ENCODE results near the gene C9orf85.
"Not testable (repeated sequence)": the region's sequence is repeated elsewhere in the genome, so short reads cannot be mapped to it uniquely, and the experiment has no call there.

The C9orf85 gene

GRCh38 chr9:71941998-71942567 is 30.6 kb downstream of the C9orf85 start:
- DNase-seq (ENCODE audit: low read depth): no peak

- no peak for DNase-seq (ENCODE audit: low read depth)
Measured at GRCh38 chr9:71944754-71945375, 33.4 kb downstream of the C9orf85 start.

- not testable (repeated sequence) for DNase-seq (ENCODE audit: low read depth)
Measured at GRCh38 chr9:71954652-71955051, 43.2 kb downstream of the C9orf85 start.

DNA sequence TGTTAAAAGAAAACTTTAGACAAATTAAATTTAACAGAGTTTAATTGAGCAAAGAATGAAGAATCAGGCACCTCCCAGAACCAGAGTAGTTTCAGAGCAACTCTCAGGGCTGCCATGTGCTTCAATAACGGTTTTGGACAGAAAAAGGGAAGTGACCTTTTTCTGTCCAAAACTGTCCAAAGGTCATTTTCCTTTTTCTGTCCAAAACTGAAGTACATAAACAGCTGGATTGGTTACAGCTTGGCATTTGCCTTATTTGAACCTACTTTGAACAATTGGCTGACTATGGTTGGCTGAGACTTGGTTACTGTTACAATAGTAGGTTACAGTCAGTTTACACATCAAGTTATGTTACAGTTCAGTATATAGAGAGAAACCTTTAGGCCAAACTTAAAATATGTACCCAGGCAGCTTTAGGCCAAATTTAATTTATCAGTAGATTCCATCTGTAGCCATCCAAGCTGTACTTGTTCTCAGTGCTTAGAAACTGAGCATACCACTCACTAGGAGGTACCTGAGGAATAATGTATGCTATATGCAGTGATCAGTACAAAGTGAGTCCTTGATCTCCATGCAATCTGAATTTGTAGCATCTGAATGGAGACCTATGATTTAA is 44.0 kb downstream of the C9orf85 start:
- no peak for DNase-seq (ENCODE audit: low read depth)

- no peak for DNase-seq (ENCODE audit: low read depth)
Measured at GRCh38 chr9:71962328-71962727, 50.9 kb downstream of the C9orf85 start.

- not testable (repeated sequence) for DNase-seq (ENCODE audit: low read depth)
Measured at GRCh38 chr9:71963471-71963996, 52.1 kb downstream of the C9orf85 start.

DNA sequence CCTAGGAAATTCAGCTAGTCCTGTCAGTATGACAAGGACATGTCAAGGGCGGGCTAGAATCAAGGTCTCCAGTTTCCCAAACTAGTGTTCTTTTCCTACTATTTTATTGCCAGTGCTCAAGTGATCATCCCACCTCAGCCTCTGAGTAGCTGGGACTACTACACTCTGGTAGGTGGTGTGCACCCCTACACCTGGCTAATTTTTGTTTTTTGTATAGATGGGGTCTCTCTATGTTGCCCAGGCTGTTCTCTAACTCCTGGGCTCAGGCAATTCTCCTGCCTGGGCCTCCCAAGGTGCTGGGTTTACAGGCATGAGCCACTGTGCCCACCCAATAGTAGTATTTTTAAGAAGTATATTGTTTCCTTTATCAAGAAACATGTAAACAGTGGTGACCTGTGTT is 54.0 kb downstream of the C9orf85 start:
- no peak for DNase-seq (ENCODE audit: low read depth)

GRCh38 chr9:71966601-71967000 is 55.2 kb downstream of the C9orf85 start:
- no peak for DNase-seq (ENCODE audit: low read depth)

- no peak for DNase-seq (ENCODE audit: low read depth)
Measured at GRCh38 chr9:71968541-71969090, 57.2 kb downstream of the C9orf85 start.

GRCh38 chr9:71975833-71976232 is 64.4 kb downstream of the C9orf85 start:
- no peak for DNase-seq (ENCODE audit: low read depth)

GRCh38 chr9:71977003-71977402 is 65.6 kb downstream of the C9orf85 start:
- DNase-seq (ENCODE audit: low read depth): no peak

DNA sequence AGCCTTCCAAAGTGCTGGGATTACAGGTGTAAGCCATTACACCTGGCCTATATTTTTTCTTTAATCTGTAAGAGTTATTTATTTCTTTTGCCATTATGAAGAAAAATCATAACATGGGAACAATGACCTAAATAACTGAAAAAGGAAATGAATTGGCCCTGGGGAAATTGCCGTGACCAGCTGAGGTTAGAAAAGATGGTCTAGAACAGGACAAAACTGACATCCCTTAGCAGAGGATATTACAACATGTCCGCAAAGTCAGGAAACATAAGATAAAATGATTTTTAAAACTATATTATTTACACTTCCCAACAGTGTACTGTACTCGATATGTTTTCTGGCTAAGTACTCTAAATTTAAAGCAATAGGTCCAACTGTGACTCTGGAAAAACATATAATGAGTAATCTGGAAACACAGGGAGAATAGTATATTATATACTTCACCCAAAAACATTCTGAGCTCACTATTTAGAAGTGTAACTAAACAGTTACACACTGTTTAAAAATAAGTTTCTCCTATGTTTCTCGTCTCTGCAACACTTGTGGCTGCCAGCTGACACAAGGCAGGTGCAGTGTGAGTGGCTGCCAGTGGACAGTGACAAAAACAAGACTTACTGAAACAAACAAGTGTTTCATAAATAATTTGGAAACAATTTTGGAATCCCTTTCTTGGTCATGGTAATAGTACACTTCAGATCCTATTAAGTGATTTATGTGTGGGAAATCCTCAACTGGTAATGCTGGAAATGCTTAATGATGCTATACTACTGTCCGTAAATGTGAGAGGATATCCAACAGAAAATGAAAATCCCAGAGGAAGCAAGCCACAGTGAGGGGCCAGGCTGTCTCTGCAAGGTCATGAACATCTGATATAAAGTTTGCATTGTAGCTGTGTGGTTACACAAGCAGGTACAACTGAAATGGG is 69.1 kb downstream of the C9orf85 start:
- DNase-seq (ENCODE audit: low read depth): no peak

DNA sequence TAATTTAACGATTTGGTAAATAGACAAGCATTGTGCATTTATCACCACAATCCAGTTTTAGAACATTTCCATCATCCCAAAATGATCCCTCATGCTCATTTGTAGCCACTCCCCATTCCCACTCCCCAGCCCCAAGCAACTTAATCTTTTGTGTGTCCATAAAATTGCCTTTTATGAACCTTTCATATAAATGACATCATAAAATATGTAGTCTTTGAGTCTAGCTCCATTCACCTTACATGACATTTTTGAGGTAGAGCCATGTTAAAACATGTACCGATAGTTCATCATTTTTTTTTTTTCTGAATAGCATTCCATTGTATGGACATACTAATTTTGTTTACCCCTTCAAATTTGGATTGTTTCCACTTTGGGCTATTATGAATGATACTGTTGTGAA is 70.5 kb downstream of the C9orf85 start:
- no peak for DNase-seq (ENCODE audit: low read depth)

DNA sequence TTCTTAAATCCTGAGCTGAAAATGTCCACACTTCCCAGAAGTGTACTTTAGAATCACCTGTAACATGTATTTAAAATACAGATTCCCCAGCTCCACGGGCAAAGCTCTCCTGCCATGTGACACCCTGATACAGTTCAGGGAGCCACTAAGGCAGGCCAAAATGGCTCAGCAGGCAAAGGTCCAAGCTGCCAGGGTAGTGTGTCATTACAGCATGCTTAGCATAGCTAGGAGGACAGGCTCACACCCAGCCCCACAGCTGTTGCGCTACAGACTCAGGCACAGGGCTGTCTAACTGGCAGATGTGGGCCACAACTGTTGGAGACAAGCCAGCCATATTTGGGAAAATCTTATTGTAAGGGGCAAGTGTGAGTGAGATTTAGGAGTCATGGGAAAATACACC is 73.0 kb downstream of the C9orf85 start:
- DNase-seq (ENCODE audit: low read depth): no peak

DNA sequence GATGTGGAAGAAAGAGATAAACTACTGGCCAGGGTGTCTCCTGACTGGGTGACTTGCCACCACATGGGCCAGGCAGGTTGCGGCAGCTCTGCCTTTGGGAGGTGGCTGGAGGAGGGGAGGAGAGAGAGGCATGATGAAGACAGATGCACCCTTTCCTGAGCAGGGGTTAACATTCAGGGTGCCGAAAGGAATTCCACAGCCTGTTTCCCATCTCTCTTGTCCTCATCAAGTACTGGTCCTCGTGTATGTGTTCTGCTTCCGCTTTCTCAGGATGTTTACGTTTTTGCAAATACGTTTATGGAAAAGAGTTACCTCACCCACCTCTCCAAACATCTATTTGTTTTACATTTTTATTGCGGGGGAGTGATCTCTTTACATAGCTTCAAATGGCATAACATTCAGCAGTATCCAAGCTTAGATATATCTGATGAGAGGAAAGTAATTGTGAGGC is 73.4 kb downstream of the C9orf85 start:
- no peak for DNase-seq (ENCODE audit: low read depth)

DNA sequence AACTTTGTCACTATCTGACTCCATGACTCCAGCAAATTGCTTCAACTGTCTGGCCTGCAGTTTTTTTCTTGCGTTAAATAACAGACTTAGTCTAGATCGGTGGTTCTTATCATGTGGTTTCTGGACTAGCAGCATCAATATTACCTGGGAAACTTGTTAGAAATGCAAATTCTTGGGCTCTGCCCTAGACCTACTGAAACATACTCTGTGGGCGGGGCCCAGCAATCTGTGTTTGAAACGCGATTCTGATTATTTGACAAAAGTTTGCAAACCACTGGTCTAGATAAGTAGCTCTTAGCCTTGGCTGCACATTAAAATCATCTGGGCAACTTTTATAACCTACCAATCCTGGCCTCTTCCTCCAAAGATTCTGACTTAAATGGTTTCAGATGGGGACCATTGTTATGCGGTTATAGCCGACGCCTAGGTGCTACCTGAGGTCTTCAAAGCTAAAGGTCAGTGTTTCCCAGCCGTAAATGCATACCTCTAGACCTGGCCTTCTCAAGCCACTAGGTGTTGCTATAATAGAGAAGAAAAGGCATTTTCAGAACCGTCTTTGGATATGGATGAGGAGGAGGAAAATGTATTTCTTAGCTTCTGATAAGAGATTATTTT is 74.0 kb downstream of the C9orf85 start:
- no peak for DNase-seq (ENCODE audit: low read depth)

- DNase-seq (ENCODE audit: low read depth): no peak
Measured at GRCh38 chr9:71986900-71987299, 75.5 kb downstream of the C9orf85 start.

GRCh38 chr9:71987471-71988371 is 76.3 kb downstream of the C9orf85 start:
- no peak for DNase-seq (ENCODE audit: low read depth)

DNA sequence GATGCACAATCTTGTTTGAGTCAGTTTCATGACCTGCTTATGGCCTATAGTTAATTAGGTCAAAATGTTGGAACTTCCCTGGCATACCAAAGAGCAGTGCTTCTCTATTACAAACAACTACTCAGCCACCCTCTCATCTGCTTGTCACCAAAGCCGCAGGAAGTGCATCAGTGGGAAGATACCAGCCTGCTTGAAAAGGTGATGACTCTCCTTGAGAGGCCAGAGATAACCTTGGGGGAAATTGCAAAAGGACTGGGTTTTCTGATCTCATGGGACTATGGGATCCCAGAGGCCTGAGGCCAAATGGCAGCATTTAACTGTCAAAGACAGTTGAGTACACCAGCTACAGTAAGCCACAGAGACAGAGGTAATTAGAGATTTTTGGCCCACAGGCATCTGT is 79.0 kb downstream of the C9orf85 start:
- DNase-seq (ENCODE audit: low read depth): no peak

- no peak for DNase-seq (ENCODE audit: low read depth)
Measured at GRCh38 chr9:72005451-72005850, 94.0 kb downstream of the C9orf85 start.

DNA sequence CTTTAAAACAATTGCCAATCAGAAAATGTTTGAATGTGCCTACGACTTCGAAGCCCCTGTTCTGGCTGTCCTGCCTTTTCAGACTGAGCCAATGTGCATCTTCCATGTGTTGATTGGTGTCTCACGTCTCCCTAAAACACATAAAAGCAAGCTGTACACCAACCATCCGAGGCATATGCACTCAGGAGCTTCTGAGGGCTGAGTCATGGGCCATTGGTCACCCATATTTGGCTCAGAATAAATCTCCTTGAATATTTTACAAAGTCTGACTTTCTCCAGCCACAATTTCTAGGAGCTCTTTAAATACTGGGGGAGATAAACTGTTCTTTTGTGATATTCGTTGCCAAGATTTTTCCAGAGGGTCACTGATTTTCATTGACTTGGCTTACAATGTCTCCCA is 95.1 kb downstream of the C9orf85 start:
- DNase-seq (ENCODE audit: low read depth): no peak

Data from activated T-cell treated with anti-CD3 and anti-CD28 coated beads for 48 hours (primary cell).